ENCODE measurements around the gene CEP120. TPM values are rescaled to one million over a fixed set of nuclear protein-coding genes. Genes with fewer than 3 reads are reported as not detected.

CEP120 gene
- total and polyA plus RNA-seq, 2 experiments from 2014 or later, result 4.9 to 16.3 TPM

- Mint-ChIP-seq H3K27me3 (ENCODE audit: insufficient read depth, low read depth, poor library complexity) (peaks cover 2% of the 10 kb centered on the region), H3K4me1 (peaks cover 10% of the 10 kb centered on the region), H3K27ac (no peak overlapping the region), H3K36me3 (ENCODE audit: low read depth) (no peaks in the 10 kb centered on the region), H3K4me3 (no peak overlapping the region), H3K9me3 (no peaks in the 10 kb centered on the region)
- Histone ChIP-seq H3K9me2 (ENCODE audit: insufficient read depth) (no peaks in the 10 kb centered on the region), H3K36me3 (ENCODE audit: insufficient read depth) (no peaks in the 10 kb centered on the region), H3K4me3 (no peak overlapping the region), H3F3A (replicated peaks; ENCODE audit: low read depth) (no peaks in the 10 kb centered on the region), H2AFZ (no peak overlapping the region), H3K27me3 (ENCODE audit: insufficient read depth) (no peaks in the 10 kb centered on the region), H3K79me2 (replicated peaks; ENCODE audit: insufficient read depth) (no peaks in the 10 kb centered on the region), H3K4me1 (ENCODE audit: insufficient read depth) (no peaks in the 10 kb centered on the region; the same call in 1 of the 2 replicates), H3K27ac (ENCODE audit: low read depth) (no peak overlapping the region), H4K20me1 (replicated peaks; ENCODE audit: insufficient read depth) (no peaks in the 10 kb centered on the region), H3K4me2 (no peak overlapping the region)
- DNase-seq (ENCODE audit: low spot score) (peak; percentile 44), ATAC-seq (peak; percentile 71)
- TF ChIP-seq ZNF331 (CRISPR knock-in tag; IDR thresholded peaks at IDR 0.05; ENCODE audit: low read depth) (no peak), POLR2AphosphoS5 (IDR thresholded peaks at IDR 0.05; ENCODE audit: low read depth) (no peak), NANOG (IDR thresholded peaks at IDR 0.05; ENCODE audit: borderline replicate concordance) (no peak), REST (IDR thresholded peaks at IDR 0.05; ENCODE audit: unreplicated experiment) (no peak), ZNF114 (CRISPR knock-in tag; IDR thresholded peaks at IDR 0.05) (no peak), JUNB (IDR thresholded peaks at IDR 0.05; ENCODE audit: unreplicated experiment) (no peak), STAT1 (IDR thresholded peaks at IDR 0.05; ENCODE audit: unreplicated experiment) (no peak), ZNF462 (CRISPR knock-in tag; IDR thresholded peaks at IDR 0.05) (no peak), ETS1 (IDR thresholded peaks at IDR 0.05) (no peak), CTCF (conservative IDR thresholded peaks at IDR 0.05; ENCODE audit: low read depth in 2 of 2) (no peak), CREB1 (CRISPR knock-in tag; IDR thresholded peaks at IDR 0.05; ENCODE audit: low read depth) (no peak)
Measured at GRCh38 chr5:123436201-123436600, 13.0 kb upstream of the CEP120 start.

All from GM23338 (cell line).